H9 (cell line): Measurements from ENCODE around the gene DENND5B. TPM values are rescaled to one million over a fixed set of nuclear protein-coding genes. Genes with fewer than 3 reads are reported as not detected.

Experiments
- DNase-seq: peaks from one replicate; pipeline ENCODE4 v3.0.0-alpha.2; 2017
- H2AFZ ChIP-seq: one replicate; pipeline ENCODE4 v1.6.1; 2013; ENCODE audit warnings: mild to moderate bottlenecking, low read length, control low read depth, moderate library complexity
- H2AK5ac ChIP-seq: 2 replicates; pipeline ENCODE4 v1.6.1; 2013; ENCODE audit warnings: low read length, control low read depth, mixed read lengths; ENCODE audit not compliant: insufficient read length
- H2BK120ac ChIP-seq: one replicate; pipeline ENCODE4 v1.6.1; 2013; ENCODE audit warnings: low read depth, mild to moderate bottlenecking, low read length, control low read depth, inconsistent platforms; ENCODE audit not compliant: poor library complexity, severe bottlenecking
- H2BK12ac ChIP-seq: 2 replicates; pipeline ENCODE4 v1.6.1; 2013; ENCODE audit warnings: low read length, control low read depth, mixed read lengths, low read depth; ENCODE audit not compliant: insufficient read length
- H2BK15ac ChIP-seq: 2 replicates; pipeline ENCODE4 v1.6.1; 2013; ENCODE audit warnings: low read depth, low read length, control low read depth
- H2BK20ac ChIP-seq: one replicate; pipeline ENCODE4 v1.6.1; 2013; ENCODE audit warnings: low read depth, mild to moderate bottlenecking, low read length, control low read depth, inconsistent platforms; ENCODE audit not compliant: poor library complexity, severe bottlenecking
- H2BK5ac ChIP-seq: 2 replicates; pipeline ENCODE4 v1.6.1; 2013; ENCODE audit warnings: low read length, control low read depth, mixed read lengths; ENCODE audit not compliant: insufficient read length
- H3K14ac ChIP-seq: 2 replicates; pipeline ENCODE4 v1.6.1; 2013; ENCODE audit warnings: low read length, control low read depth; ENCODE audit not compliant: insufficient read depth
- H3K18ac ChIP-seq: 2 replicates; pipeline ENCODE4 v1.6.1; 2013; ENCODE audit warnings: low read depth, mild to moderate bottlenecking, mixed read lengths, low read length, control low read depth; ENCODE audit not compliant: insufficient read length
- H3K23ac ChIP-seq: 2 replicates; pipeline ENCODE4 v1.6.1; 2013; ENCODE audit warnings: low read length, control low read depth, mixed read lengths, low read depth; ENCODE audit not compliant: insufficient read length
- H3K23me2 ChIP-seq: 2 replicates; pipeline ENCODE4 v1.6.1; 2013; ENCODE audit warnings: low read depth, mild to moderate bottlenecking, mixed read lengths, low read length, control low read depth; ENCODE audit not compliant: insufficient read length, poor library complexity, severe bottlenecking
- H3K27ac ChIP-seq: 2 replicates; pipeline ENCODE4 v1.5.1; 2013; ENCODE audit warnings: low read length, control low read depth, mixed read lengths, low read depth; ENCODE audit not compliant: insufficient read length
- H3K27me3 ChIP-seq: 2 replicates; pipeline ENCODE4 v1.6.1; 2013; ENCODE audit warnings: low read length, control low read depth, inconsistent platforms; ENCODE audit not compliant: insufficient read depth
- H3K4ac ChIP-seq: 2 replicates; pipeline ENCODE4 v1.6.1; 2013; ENCODE audit warnings: low read depth, mild to moderate bottlenecking, control low read depth, inconsistent platforms, low read length, moderate library complexity
- H3K4me1 ChIP-seq: 2 replicates; pipeline ENCODE4 v1.6.1; 2013; ENCODE audit warnings: low read length, control low read depth, inconsistent platforms; ENCODE audit not compliant: insufficient read depth
- H3K4me2 ChIP-seq: 2 replicates; pipeline ENCODE4 v1.6.1; 2013; ENCODE audit warnings: low read length, control low read depth, mixed read lengths; ENCODE audit not compliant: insufficient read length, insufficient read depth
- H3K56ac ChIP-seq: 2 replicates; pipeline ENCODE4 v1.6.1; 2013; ENCODE audit warnings: low read depth, mild to moderate bottlenecking, mixed read lengths, low read length, control low read depth; ENCODE audit not compliant: insufficient read length
- H3K79me1 ChIP-seq: 2 replicates; pipeline ENCODE4 v1.6.1; 2013; ENCODE audit warnings: low read depth, mild to moderate bottlenecking, moderate library complexity, low read length, control low read depth, inconsistent platforms; ENCODE audit not compliant: insufficient read depth, poor library complexity, severe bottlenecking
- H3K79me2 ChIP-seq: 2 replicates; pipeline ENCODE4 v1.6.1; 2013; ENCODE audit warnings: low read length, control low read depth, inconsistent platforms; ENCODE audit not compliant: insufficient read depth
- H3K9ac ChIP-seq: 2 replicates; pipeline ENCODE4 v1.6.1; 2013; ENCODE audit warnings: low read length, control low read depth, mixed read lengths; ENCODE audit not compliant: insufficient read length; ENCODE audit errors: extremely low read depth
- H3K9me3 ChIP-seq: one replicate; pipeline ENCODE4 v1.6.1; 2013; ENCODE audit warnings: low read depth, low read length, inconsistent platforms; ENCODE audit not compliant: control insufficient read depth
- H3T11ph ChIP-seq: one replicate; pipeline ENCODE4 v1.6.1; 2013; ENCODE audit warnings: mild to moderate bottlenecking, low read length, control low read depth, inconsistent platforms
- H4K20me1 ChIP-seq: one replicate; pipeline ENCODE4 v1.6.1; 2013; ENCODE audit not compliant: control insufficient read depth, insufficient read length, insufficient read depth
- H4K5ac ChIP-seq: 2 replicates; pipeline ENCODE4 v1.6.1; 2013; ENCODE audit warnings: low read depth, mild to moderate bottlenecking, mixed read lengths, low read length, control low read depth; ENCODE audit not compliant: insufficient read length
- H4K8ac ChIP-seq: replicated peaks from 2 replicates; pipeline ENCODE4 v1.6.1; 2013; ENCODE audit warnings: low read length, control low read depth, mixed read lengths, low read depth; ENCODE audit not compliant: insufficient read length
- H4K91ac ChIP-seq: 2 replicates; pipeline ENCODE4 v1.6.1; 2013; ENCODE audit warnings: low read depth, mild to moderate bottlenecking, moderate library complexity, mixed read lengths, low read length, control low read depth; ENCODE audit not compliant: insufficient read length
- H3K27ac Mint-ChIP-seq, 3 experiments: 2 replicates in 2 of 3; 3 replicates in 1 of 3; pipeline ENCODE4 v1.8.0; 2020 to 2021; ENCODE audit warnings: mixed read lengths in 3 of 3, mild to moderate bottlenecking in 1 of 3, moderate library complexity in 1 of 3
- H3K27me3 Mint-ChIP-seq: 2 replicates; pipeline ENCODE4 v1.8.0; 2021; ENCODE audit warnings: low read depth, mild to moderate bottlenecking, moderate library complexity, mixed read lengths
- H3K36me3 Mint-ChIP-seq, 3 experiments: 2 replicates in 2 of 3; 3 replicates in 1 of 3; pipeline ENCODE4 v1.8.0; 2020 to 2021; ENCODE audit warnings: low read depth in 3 of 3, mixed read lengths in 3 of 3; ENCODE audit not compliant: insufficient read depth in 1 of 3
- H3K4me1 Mint-ChIP-seq, 2 experiments: 2 replicates each; pipeline ENCODE4 v1.8.0; 2020; ENCODE audit warnings: mixed read lengths in 2 of 2
- H3K4me3 Mint-ChIP-seq, 2 experiments: 2 replicates in 1 of 2; 3 replicates in 1 of 2; pipeline ENCODE4 v1.8.0; 2020 to 2021; ENCODE audit warnings: mild to moderate bottlenecking in 2 of 2, mixed read lengths in 2 of 2, moderate library complexity in 1 of 2
- H3K9me3 Mint-ChIP-seq, 2 experiments: 2 replicates in 1 of 2; 3 replicates in 1 of 2; pipeline ENCODE4 v1.8.0; 2020; ENCODE audit warnings: mild to moderate bottlenecking in 2 of 2, mixed read lengths in 2 of 2, moderate library complexity in 1 of 2
- CTCF ChIP-seq: fragments of 200-600 bp; sonication (generic); conservative IDR thresholded peaks from 3 replicates; pipeline ENCODE4 v1.8.0; 2021; ENCODE audit warnings: antibody characterized with exemption, mild to moderate bottlenecking
- WGBS: extraction: QIAGEN DNeasy Blood & Tissue Kit; methylation state at CpG from one replicate; pipeline ENCODE4 v1.1.7; 2013; ENCODE audit warnings: missing lambda C conversion rate, low lambda C conversion rate, mixed read lengths; ENCODE audit not compliant: insufficient read length; ENCODE audit errors: extremely low coverage; 5-methylcytosine and 5-hydroxymethylcytosine counted together
- total RNA-seq: library from RNA; stranded (reverse); gene quantifications from 2 replicates; pipeline ENCODE4 v1.2.1, GENCODE V29; 2021

DENND5B gene
- total RNA-seq, 1 experiment from 2014 or later, result 13.4 TPM

DNA sequence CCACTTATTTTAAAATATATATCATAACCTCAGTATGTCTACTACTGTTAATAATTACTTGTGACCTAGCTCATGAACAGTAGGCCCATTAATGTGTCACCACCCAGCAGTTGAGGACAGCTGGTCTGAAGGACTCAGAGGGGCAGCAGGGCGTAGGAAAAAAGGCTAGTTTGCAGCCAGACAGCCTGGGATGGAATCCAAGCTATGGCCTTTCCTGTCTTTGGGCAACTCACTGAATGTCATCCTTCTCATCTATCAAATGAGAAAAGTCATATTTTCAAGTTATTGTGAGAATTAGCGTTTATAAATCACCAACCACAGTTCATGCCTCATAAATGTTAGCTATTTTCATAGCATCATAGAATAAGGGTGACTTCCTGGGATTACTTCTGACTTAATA is 12.3 kb downstream of the DENND5B start:
- no peak overlapping the region for H2BK20ac ChIP-seq
- no CpG with 5 or more reads among the region's 2 CpGs for WGBS

More for the DNA sequence above, 12.3 kb downstream of the DENND5B start:
- Histone ChIP-seq H3K79me1 (no peaks in the 10 kb centered on the region), H3K4me2 (no peak overlapping the region), H3K27ac (no peak overlapping the region), H3K14ac (no peak overlapping the region), H3K27me3 (no peaks in the 10 kb centered on the region), H3K9ac (no peak overlapping the region), H3K23me2 (no peaks in the 10 kb centered on the region), H2AFZ (no peak overlapping the region), H4K8ac (no peak overlapping the region), H3K18ac (no peak overlapping the region), H3K56ac (no peak overlapping the region), H4K5ac (no peak overlapping the region), H2BK12ac (no peak overlapping the region), H3K4me1 (no peaks in the 10 kb centered on the region), H3K9me3 (no peaks in the 10 kb centered on the region), H2BK15ac (no peak overlapping the region), H3K23ac (no peak overlapping the region), H4K20me1 (no peaks in the 10 kb centered on the region), H3K79me2 (no peaks in the 10 kb centered on the region), H2BK120ac (no peak overlapping the region), H3K4ac (no peak overlapping the region), H2BK5ac (no peak overlapping the region), H4K91ac (no peak overlapping the region), H2AK5ac (no peak overlapping the region), H3T11ph (no peak overlapping the region)
- Mint-ChIP-seq H3K27me3 (no peaks in the 10 kb centered on the region), H3K4me1 (peaks cover 9 to 15% of the 10 kb centered on the region in 2 experiments), H3K27ac (no peak overlapping the region), H3K36me3 (no peaks in the 10 kb centered on the region), H3K4me3 (no peak overlapping the region), H3K9me3 (no peaks in the 10 kb centered on the region)
- TF ChIP-seq CTCF, result no peak
- no peak for DNase-seq
